ENCODE measurements around the gene WWOX. TPM values are rescaled to one million over a fixed set of nuclear protein-coding genes. Genes with fewer than 3 reads are reported as not detected.

Gene WWOX
- total and polyA plus RNA-seq, 3 donors from 2014 or later = 20.6 to 76.7 (median 64.1) TPM

- H3K27ac ChIP-seq = no peak overlapping the region
- TF ChIP-seq CTCF (IDR thresholded peaks at IDR 0.05) (no peak), POLR2A (IDR thresholded peaks at IDR 0.05) (no peak)
- intact Hi-C loops (cut with DNase I; ENCODE audit: low total_unique reads) = no loop called here
Measured at GRCh38 chr16:79008036-79008868, 908.8 kb downstream of the WWOX start.

GRCh38 chr16:79008869-79009179 is 909.4 kb downstream of the WWOX start:
- Histone ChIP-seq H3K9me3 (no peaks in the 10 kb centered on the region), H3K27ac (no peak overlapping the region), H3K4me1 (no peaks in the 10 kb centered on the region), H3K4me3 (no peak overlapping the region), H3K36me3 (ENCODE audit: low read depth, missing control alignments) (no peaks in the 10 kb centered on the region), H3K27me3 (no peaks in the 10 kb centered on the region)
- WGBS, 2 donors = 86 to 93% methylated on average over 6 to 7 of the region's 7 CpGs
- no peak for DNase-seq
- intact Hi-C loops (cut with DNase I; ENCODE audit: low total_unique reads) = no loop called here
- TF ChIP-seq CTCF (IDR thresholded peaks at IDR 0.05) (no peak), POLR2A (IDR thresholded peaks at IDR 0.05) (no peak)

More at GRCh38 chr16:79008036-79008868, 908.8 kb downstream of the WWOX start:
- Histone ChIP-seq H3K9me3 (no peaks in the 10 kb centered on the region), H3K36me3 (ENCODE audit: low read depth, missing control alignments) (no peaks in the 10 kb centered on the region), H3K4me1 (no peaks in the 10 kb centered on the region), H3K4me3 (no peak overlapping the region), H3K27me3 (no peaks in the 10 kb centered on the region)
- DNase-seq = no peak
- WGBS, 2 donors = 88 to 92% methylated on average over 9 of the region's 9 CpGs

GRCh38 chr16:79009896-79010295 is 910.4 kb downstream of the WWOX start:
- no peak overlapping the region for H3K4me3 ChIP-seq
- intact Hi-C loops (cut with DNase I; ENCODE audit: low total_unique reads) = no loop called here
- no peaks in the 10 kb centered on the region for H3K4me1 ChIP-seq
- no peak overlapping the region for H3K27ac ChIP-seq
- H3K27me3 ChIP-seq = no peaks in the 10 kb centered on the region
- no peaks in the 10 kb centered on the region for H3K9me3 ChIP-seq
- H3K36me3 ChIP-seq (ENCODE audit: low read depth, missing control alignments) = no peaks in the 10 kb centered on the region
- TF ChIP-seq CTCF (IDR thresholded peaks at IDR 0.05) (no peak), POLR2A (IDR thresholded peaks at IDR 0.05) (no peak)
- WGBS, 2 donors = 81 to 89% methylated on average over 4 of the region's 4 CpGs
- DNase-seq = no peak

GRCh38 chr16:79011282-79011681 is 911.8 kb downstream of the WWOX start:
- no peak for DNase-seq
- 95 to 98% methylated on average over 3 of the region's 3 CpGs for WGBS, 2 donors
- no peak overlapping the region for H3K4me3 ChIP-seq
- no peaks in the 10 kb centered on the region for H3K27me3 ChIP-seq
- no peaks in the 10 kb centered on the region for H3K9me3 ChIP-seq
- H3K4me1 ChIP-seq = no peaks in the 10 kb centered on the region
- intact Hi-C loops (cut with DNase I; ENCODE audit: low total_unique reads) = no loop called here
- H3K27ac ChIP-seq = no peak overlapping the region
- TF ChIP-seq CTCF (IDR thresholded peaks at IDR 0.05) (no peak), POLR2A (IDR thresholded peaks at IDR 0.05) (no peak)
- no peaks in the 10 kb centered on the region for H3K36me3 ChIP-seq (ENCODE audit: low read depth, missing control alignments)
